Measurements from ENCODE around the gene PLXND1.
"Not testable (repeated sequence)": the region's sequence is repeated elsewhere in the genome, so short reads cannot be mapped to it uniquely, and the experiment has no call there.

The PLXND1 gene

GRCh38 chr3:129613367-129613740 lies 6.9 kb upstream of the PLXND1 start:
- DNase-seq, result no peak

GRCh38 chr3:129612534-129613366 lies 6.3 kb upstream of the PLXND1 start:
- DNase-seq, result peak; percentile 51 to 65 (median 55)

GRCh38 chr3:129611812-129612533 lies 5.5 kb upstream of the PLXND1 start:
- DNase-seq, result peak in 1 of 3 donors; percentile 41

GRCh38 chr3:129611446-129611800 lies 4.9 kb upstream of the PLXND1 start:
- no peak for DNase-seq

GRCh38 chr3:129610794-129611445 lies 4.4 kb upstream of the PLXND1 start:
- DNase-seq, result not testable (repeated sequence)

- no peak for DNase-seq
These were observed 3.8 kb upstream of the PLXND1 start for GRCh38 chr3:129610276-129610675.

- no peak for DNase-seq
These were observed 3.2 kb upstream of the PLXND1 start for GRCh38 chr3:129609591-129610182.

- no peak for DNase-seq
These were observed 2.6 kb upstream of the PLXND1 start for GRCh38 chr3:129608936-129609590.

- peak in 2 of 3 donors; percentile 49 to 51 for DNase-seq
These were observed 1.8 kb upstream of the PLXND1 start for GRCh38 chr3:129608087-129608935.

GRCh38 chr3:129607391-129608068 lies 1.1 kb upstream of the PLXND1 start:
- DNase-seq, result no peak

GRCh38 chr3:129605922-129606635 lies 397 bp downstream of the PLXND1 start:
- peak; percentile 55 to 72 (median 63) for DNase-seq

- peak; percentile 59 to 76 (median 62) for DNase-seq
These were observed 1.1 kb downstream of the PLXND1 start for GRCh38 chr3:129605203-129605921.

- no peak for DNase-seq
These were observed 1.7 kb downstream of the PLXND1 start for GRCh38 chr3:129604767-129605166.

- peak in 1 of 3 donors; percentile 13 for DNase-seq
These were observed 2.3 kb downstream of the PLXND1 start for GRCh38 chr3:129603991-129604749.

GRCh38 chr3:129603561-129603942 lies 2.9 kb downstream of the PLXND1 start:
- peak; percentile 61 to 71 (median 70) for DNase-seq

GRCh38 chr3:129602730-129603560 lies 3.5 kb downstream of the PLXND1 start:
- DNase-seq, result peak; percentile 75 to 88 (median 86)

GRCh38 chr3:129602309-129602708 lies 4.2 kb downstream of the PLXND1 start:
- DNase-seq, result no peak

- no peak for DNase-seq
These were observed 4.8 kb downstream of the PLXND1 start for GRCh38 chr3:129601713-129602112.

Data from suppressor macrophage treated with lipopolysaccharide for 1 hour (primary cell).